GM10266 (cell line): Measurements from ENCODE around the gene MIA2.
"Not testable (repeated sequence)": the region's sequence is repeated elsewhere in the genome, so short reads cannot be mapped to it uniquely, and the experiment has no call there.

Experiments used
- DNase-seq: peaks from one replicate; pipeline ENCODE4 v3.0.0; 2012; ENCODE audit errors: extremely low spot score
- CTCF ChIP-seq: IDR thresholded peaks from 2 replicates; pipeline ENCODE4 v1.5.1; 2012; ENCODE audit warnings: mild to moderate bottlenecking, low read depth; ENCODE audit not compliant: control insufficient read depth, insufficient read depth; ENCODE audit errors: missing control alignments

MIA2 gene

GRCh38 chr14:39276005-39276404 is 42.3 kb downstream of the MIA2 start:
- no peak for DNase-seq
- no peak for TF ChIP-seq CTCF

- no peak for TF ChIP-seq CTCF
- no peak for DNase-seq
Measured at GRCh38 chr14:39276579-39277114, 42.9 kb downstream of the MIA2 start.

- TF ChIP-seq CTCF: no peak
- no peak for DNase-seq
Measured at GRCh38 chr14:39279515-39279914, 45.8 kb downstream of the MIA2 start.

DNA sequence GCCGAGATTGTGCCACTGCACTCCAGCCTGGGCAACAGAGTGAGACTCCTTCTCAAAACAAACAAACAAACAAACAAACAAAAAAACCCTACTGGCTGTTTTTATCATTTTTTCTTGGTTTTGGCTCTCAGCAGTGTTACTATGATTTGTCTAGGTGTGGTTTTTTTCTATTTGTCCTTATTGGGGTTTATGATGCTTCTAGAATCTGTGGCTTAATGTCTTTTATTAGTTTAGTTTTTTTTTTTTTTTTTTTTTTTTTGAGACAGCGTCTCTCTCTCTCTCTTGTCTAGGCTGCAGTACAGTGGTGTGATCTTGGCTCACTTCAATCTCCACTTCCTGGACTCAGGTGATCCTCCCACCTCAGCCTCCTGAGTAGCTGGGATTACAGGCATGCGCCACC is 47.0 kb downstream of the MIA2 start:
- DNase-seq: not testable (repeated sequence)

DNA sequence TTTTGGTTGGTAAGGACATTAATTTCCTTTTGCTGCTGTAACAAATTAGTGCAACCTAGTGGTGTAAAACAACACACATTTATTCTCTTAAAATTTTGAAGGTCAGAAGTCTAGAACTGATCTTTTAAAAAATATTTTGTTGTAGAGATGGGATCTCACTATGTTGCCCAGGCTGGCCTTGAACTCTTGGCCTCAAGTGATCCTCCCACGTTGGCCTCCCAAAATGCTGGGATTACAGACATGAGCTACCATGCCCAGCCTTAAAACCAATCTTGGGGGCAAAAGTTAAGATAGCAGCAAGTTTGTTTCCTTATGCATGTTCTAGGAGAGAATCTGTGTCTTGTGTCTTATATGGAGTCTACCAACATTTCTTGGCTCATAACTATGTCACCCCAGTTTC is 55.8 kb downstream of the MIA2 start:
- no peak for DNase-seq
- no peak for TF ChIP-seq CTCF

DNA sequence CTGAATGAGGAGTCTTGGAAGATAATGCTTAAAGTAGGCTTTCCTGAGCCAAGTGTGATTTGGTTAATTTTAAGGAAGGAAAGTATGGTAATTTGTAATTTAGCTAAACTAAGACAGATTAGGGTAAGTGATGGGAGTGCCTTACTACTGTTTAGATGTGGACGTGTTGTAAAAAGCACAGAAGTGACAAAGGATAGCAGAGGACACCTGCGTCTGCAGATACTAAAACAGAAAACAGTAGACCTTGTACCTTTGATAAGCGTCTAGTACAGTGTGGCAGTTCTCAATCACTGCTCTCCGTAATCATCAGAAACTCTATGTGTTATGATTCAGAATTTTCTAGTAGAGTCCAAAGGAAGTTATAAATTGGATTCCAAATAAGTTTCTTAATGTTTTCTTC is 58.0 kb downstream of the MIA2 start:
- DNase-seq: no peak
- TF ChIP-seq CTCF: no peak

- DNase-seq: no peak
- TF ChIP-seq CTCF: no peak
Measured at GRCh38 chr14:39293629-39294028, 59.9 kb downstream of the MIA2 start.

DNA sequence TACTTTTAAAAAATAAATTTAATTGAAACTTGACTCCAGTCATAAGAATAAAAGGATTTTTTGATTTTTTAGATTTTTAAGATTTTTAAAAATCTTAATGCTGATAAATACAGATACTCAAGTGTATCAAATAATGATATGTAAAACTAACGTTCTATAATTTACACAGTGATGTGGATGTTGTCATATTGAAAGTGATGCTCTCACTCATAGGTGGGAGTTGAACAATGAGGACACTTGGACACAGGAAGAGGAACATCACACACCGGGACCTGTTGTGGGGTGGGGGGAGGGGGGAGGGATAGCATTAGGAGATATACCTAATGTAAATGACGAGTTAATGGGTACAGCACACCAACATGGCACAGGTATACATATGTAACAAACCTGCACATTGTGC is 66.7 kb downstream of the MIA2 start:
- not testable (repeated sequence) for DNase-seq
